Measurements from ENCODE around the gene RGPD3.
"Not testable (repeated sequence)": the region's sequence is repeated elsewhere in the genome, so short reads cannot be mapped to it uniquely, and the experiment has no call there.

- not testable (repeated sequence) for TF ChIP-seq POLR2A (IDR thresholded peaks at IDR 0.05; ENCODE audit: low read length); GATA1 (IDR thresholded peaks at IDR 0.05; ENCODE audit: low read depth, low read length)
Measured at GRCh38 chr2:106510791-106511190, 42.6 kb upstream of the RGPD3 start.
